Aorta (tissue), 5 donors: ENCODE results near the gene R3HCC1L. TPM values are rescaled to one million over a fixed set of nuclear protein-coding genes. Genes with fewer than 3 reads are reported as not detected.

ENCODE experiments used
- ATAC-seq: fragments of 200-7000 bp; cut with Tn5 transposase; one replicate; pipeline ENCODE4 v1.9.1; 2022; ENCODE audit warnings: moderate library complexity; ENCODE audit not compliant: low FRiP score
- DNase-seq, 2 donors: peaks; one replicate each; pipeline ENCODE4 v3.0.0-alpha.2; 2020
- H3K27ac ChIP-seq, 2 donors: one replicate each; pipeline ENCODE4 v1.5.1; 2013; ENCODE audit warnings: low read length in 2 of 2, mild to moderate bottlenecking in 2 of 2, moderate library complexity in 2 of 2, control low read depth in 1 of 2, inconsistent platforms in 1 of 2, low read depth in 1 of 2
- H3K27me3 ChIP-seq, 2 donors: one replicate each; pipeline ENCODE4 v1.6.1; 2013; ENCODE audit warnings: control low read depth in 1 of 2, low read length in 1 of 2, mild to moderate bottlenecking in 1 of 2, moderate library complexity in 1 of 2; ENCODE audit not compliant: insufficient read depth in 2 of 2, control insufficient read depth in 1 of 2
- H3K36me3 ChIP-seq, 2 donors: one replicate each; pipeline ENCODE4 v1.6.1; 2013; ENCODE audit warnings: control low read depth in 1 of 2, low read length in 1 of 2, mild to moderate bottlenecking in 1 of 2; ENCODE audit not compliant: insufficient read depth in 2 of 2, control insufficient read depth in 1 of 2
- H3K4me1 ChIP-seq, 2 donors: one replicate each; pipeline ENCODE4 v1.6.1; 2013; ENCODE audit warnings: low read length in 2 of 2, control low read depth in 1 of 2, mild to moderate bottlenecking in 1 of 2, moderate library complexity in 1 of 2; ENCODE audit not compliant: insufficient read depth in 2 of 2, control insufficient read depth in 1 of 2
- H3K4me3 ChIP-seq, 2 donors: one replicate each; pipeline ENCODE4 v1.5.1; 2013; ENCODE audit warnings: low read length in 2 of 2, control low read depth in 1 of 2, mild to moderate bottlenecking in 1 of 2
- H3K9me3 ChIP-seq: one replicate; pipeline ENCODE4 v1.6.1; 2013; ENCODE audit warnings: mild to moderate bottlenecking, low read length; ENCODE audit not compliant: control insufficient read depth
- WGBS, 2 donors: extraction: QIAGEN DNeasy Blood & Tissue Kit; methylation state at CpG; one replicate each; pipeline ENCODE4 v1.1.7; 2013; 5-methylcytosine and 5-hydroxymethylcytosine counted together
- intact Hi-C, 2 donors: fragments of 100-400 bp; cut with DNase I; formaldehyde crosslinking; loops; one replicate each; pipeline versions ENCODE4 v1.14.2 to v1.15.0; 2022
- polyA plus RNA-seq, 2 donors: library from polyadenylated mRNA; stranded (reverse); fragments of 200-250 nt; gene quantifications; one replicate each; pipeline ENCODE4 v1.2.3, GENCODE V29; 2013
- total RNA-seq, 2 donors: library from RNA; stranded (reverse); fragmentation: NEBNext Ultra II Directional; extraction: Animal tissue kit (Norgen Biotek cat#: 25700); gene quantifications; one replicate each; pipeline ENCODE4 v1.2.1, GENCODE V29; 2021
- donor health status: healthy with polysubstance abuse.
- donor health status: Bipolar disorder and iron deficiency.
- donor health status: DM: no; HTN: no; CAD: no.
- donor health status: DM: no; HTN: no; CAD: no.
- donor health status: DM: yes; HTN: yes; CAD: no.

R3HCC1L gene
- total and polyA plus RNA-seq, 4 donors = 7.7 to 17.5 (median 9.8) TPM

GRCh38 chr10:98202378-98202777, 67.9 kb downstream of the R3HCC1L start:
- no peaks in the 10 kb centered on the region for H3K27me3 ChIP-seq
- no peak overlapping the region for H3K27ac ChIP-seq
- no peaks in the 10 kb centered on the region for H3K36me3 ChIP-seq
- no peak overlapping the region for H3K4me3 ChIP-seq
- intact Hi-C loops = no loop called here
- no peak for ATAC-seq
- no peaks in the 10 kb centered on the region for H3K9me3 ChIP-seq
- 90 to 91% methylated on average over 8 of the region's 8 CpGs for WGBS, 2 donors
- no peak for DNase-seq
- H3K4me1 ChIP-seq = no peaks in the 10 kb centered on the region

GRCh38 chr10:98205351-98205750, 70.9 kb downstream of the R3HCC1L start:
- ATAC-seq = no peak
- Histone ChIP-seq H3K9me3 (no peaks in the 10 kb centered on the region), H3K4me1 (no peaks in the 10 kb centered on the region), H3K4me3 (no peak overlapping the region), H3K36me3 (peaks cover 2 to 5% of the 10 kb centered on the region in 2 donors), H3K27ac (no peak overlapping the region), H3K27me3 (no peaks in the 10 kb centered on the region)
- 87 to 90% methylated on average over 2 of the region's 2 CpGs for WGBS, 2 donors
- intact Hi-C loops = no loop called here
- DNase-seq = no peak

GRCh38 chr10:98208925-98209324, 74.5 kb downstream of the R3HCC1L start:
- intact Hi-C loops = no loop called here
- H3K36me3 ChIP-seq = peaks cover 2 to 5% of the 10 kb centered on the region in 2 donors
- peaks cover 1 to 3% of the 10 kb centered on the region in 2 donors for H3K4me1 ChIP-seq
- no peaks in the 10 kb centered on the region for H3K9me3 ChIP-seq
- H3K27ac ChIP-seq = no peak overlapping the region
- no peak overlapping the region for H3K4me3 ChIP-seq
- ATAC-seq (no peak), DNase-seq (no peak)
- WGBS, 2 donors = 98 to 100% methylated on average over 2 of the region's 2 CpGs
- H3K27me3 ChIP-seq = no peaks in the 10 kb centered on the region

- no peak for ATAC-seq
- Histone ChIP-seq H3K27me3 (no peaks in the 10 kb centered on the region), H3K4me3 (no peak overlapping the region), H3K9me3 (no peaks in the 10 kb centered on the region), H3K36me3 (peaks cover 2 to 5% of the 10 kb centered on the region in 2 donors), H3K4me1 (peaks cover 1 to 3% of the 10 kb centered on the region in 2 donors), H3K27ac (no peak overlapping the region)
- DNase-seq = no peak
- WGBS, 2 donors = 96 to 97% methylated on average over 4 of the region's 4 CpGs
- intact Hi-C loops = no loop called here
Measured at GRCh38 chr10:98209441-98209840, 75.0 kb downstream of the R3HCC1L start.

DNA sequence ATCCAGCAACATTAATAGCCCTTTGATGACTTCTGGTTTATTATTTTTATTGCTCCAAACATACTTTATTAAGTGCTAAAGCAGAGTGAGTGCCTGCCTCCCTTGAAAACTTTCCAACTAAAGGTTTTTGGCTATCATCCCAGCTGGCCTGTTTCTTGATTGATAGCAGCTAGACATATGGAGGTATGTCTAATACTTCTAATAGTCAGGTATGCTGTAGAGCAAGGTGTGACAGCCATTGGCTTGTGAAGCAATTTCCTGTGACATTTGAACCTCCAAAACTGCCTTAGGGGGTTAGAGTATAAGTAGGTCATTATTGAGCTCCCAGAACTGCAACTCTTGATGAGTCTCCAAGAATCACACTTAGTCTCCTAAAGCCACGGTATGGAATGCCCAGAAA, 77.7 kb downstream of the R3HCC1L start:
- no peak for ATAC-seq
- peaks cover 1 to 3% of the 10 kb centered on the region in 2 donors for H3K4me1 ChIP-seq

GRCh38 chr10:98213740-98214139, 79.3 kb downstream of the R3HCC1L start:
- no peak for ATAC-seq
- H3K4me3 ChIP-seq = no peak overlapping the region
- peaks cover 1 to 2% of the 10 kb centered on the region in 2 donors for H3K36me3 ChIP-seq
- H3K27ac ChIP-seq = no peak overlapping the region
- no peaks in the 10 kb centered on the region for H3K27me3 ChIP-seq
- DNase-seq = no peak
- no peaks in the 10 kb centered on the region for H3K9me3 ChIP-seq
- intact Hi-C loops = no loop called here
- H3K4me1 ChIP-seq = peaks cover 1 to 3% of the 10 kb centered on the region in 2 donors
- WGBS, 2 donors = 94% methylated on average over 1 of the region's 1 CpG

More for the DNA sequence above, 77.7 kb downstream of the R3HCC1L start:
- Histone ChIP-seq H3K27ac (no peak overlapping the region), H3K4me3 (no peak overlapping the region), H3K9me3 (no peaks in the 10 kb centered on the region), H3K36me3 (peaks cover 2 to 5% of the 10 kb centered on the region in 2 donors), H3K27me3 (no peaks in the 10 kb centered on the region)
- intact Hi-C loops = no loop called here
- no peak for DNase-seq
- WGBS, 2 donors = 9% methylated on average over 1 of the region's 1 CpG

DNA sequence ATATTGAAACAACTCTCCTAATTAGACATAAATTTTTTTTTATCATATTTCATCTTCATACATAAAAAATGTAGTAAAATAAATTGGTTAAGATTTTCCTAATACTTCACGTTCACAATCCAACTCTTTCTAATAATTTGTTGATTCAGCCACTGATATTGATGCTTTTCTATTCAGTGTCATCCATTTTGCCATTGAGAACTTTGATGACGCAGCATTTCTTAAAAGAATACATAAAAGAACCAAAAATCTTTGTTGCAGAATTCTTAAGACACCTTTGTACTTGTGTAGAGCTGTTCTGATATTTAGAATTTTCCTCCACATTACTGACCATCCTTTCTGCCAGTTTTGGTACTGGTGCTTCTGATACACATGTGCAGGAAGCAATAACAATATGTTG, 80.9 kb downstream of the R3HCC1L start:
- DNase-seq = no peak
- Histone ChIP-seq H3K27ac (no peak overlapping the region), H3K4me3 (no peak overlapping the region), H3K9me3 (no peaks in the 10 kb centered on the region), H3K36me3 (no peaks in the 10 kb centered on the region), H3K27me3 (no peaks in the 10 kb centered on the region), H3K4me1 (peaks cover 1 to 3% of the 10 kb centered on the region in 2 donors)
- no peak for ATAC-seq
- intact Hi-C loops = no loop called here
- 98% methylated on average over 2 of the region's 2 CpGs for WGBS, 2 donors

GRCh38 chr10:98217801-98218200, 83.3 kb downstream of the R3HCC1L start:
- intact Hi-C loops = no loop called here
- no peaks in the 10 kb centered on the region for H3K4me1 ChIP-seq
- H3K27me3 ChIP-seq = no peaks in the 10 kb centered on the region
- H3K4me3 ChIP-seq = no peak overlapping the region
- 74 to 82% methylated on average over 1 of the region's 1 CpG for WGBS, 2 donors
- H3K9me3 ChIP-seq = no peaks in the 10 kb centered on the region
- no peaks in the 10 kb centered on the region for H3K36me3 ChIP-seq
- H3K27ac ChIP-seq = no peak overlapping the region
- DNase-seq (no peak), ATAC-seq (no peak)

DNA sequence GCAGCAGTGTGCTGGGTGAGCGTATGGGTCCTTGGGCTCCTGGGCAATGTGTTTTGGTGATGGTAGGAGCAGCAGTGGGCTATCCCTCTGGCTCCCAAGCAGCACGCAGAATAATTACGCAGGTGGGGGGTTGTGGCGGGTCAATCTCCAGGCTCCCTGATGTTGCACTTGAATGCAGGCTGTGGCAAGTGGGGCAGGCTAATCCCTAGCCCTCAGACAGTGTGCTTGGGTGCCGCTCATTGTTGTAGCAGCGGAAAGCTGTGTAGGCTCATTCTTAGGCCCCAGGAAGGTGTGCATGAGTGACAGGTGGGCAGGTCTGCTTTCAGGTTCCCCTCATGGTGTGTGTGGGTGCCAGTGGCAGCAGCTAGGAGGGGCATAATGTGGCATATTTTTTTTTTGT, 89.4 kb downstream of the R3HCC1L start:
- Histone ChIP-seq H3K9me3 (no peaks in the 10 kb centered on the region), H3K4me1 (peaks cover 0 to 3% of the 10 kb centered on the region in 2 donors), H3K4me3 (no peak overlapping the region), H3K27me3 (no peaks in the 10 kb centered on the region), H3K27ac (no peak overlapping the region), H3K36me3 (no peaks in the 10 kb centered on the region)
- 93 to 95% methylated on average over 6 of the region's 6 CpGs for WGBS, 2 donors
- intact Hi-C loops = no loop called here
- ATAC-seq (no peak), DNase-seq (no peak)
